ENCODE results near the gene FGF12.

The FGF12 gene

GRCh38 chr3:192687488-192688152 lies 39.7 kb downstream of the FGF12 start:
- TF ChIP-seq CTCF (IDR thresholded peaks at IDR 0.05; ENCODE audit: extremely low read depth, insufficient read depth, missing control alignments) = no peak
- in situ Hi-C loops (cut with MboI; ENCODE audit: low pct_unique_long_range_greater_than_20kb, low sequenced_read_pairs, unreplicated experiment) = no loop called here
- DNase-seq (ENCODE audit: low spot score) = no peak

GRCh38 chr3:192685801-192686200 lies 41.5 kb downstream of the FGF12 start:
- TF ChIP-seq CTCF (IDR thresholded peaks at IDR 0.05; ENCODE audit: extremely low read depth, insufficient read depth, missing control alignments) = no peak
- DNase-seq (ENCODE audit: low spot score) = no peak
- in situ Hi-C loops (cut with MboI; ENCODE audit: low pct_unique_long_range_greater_than_20kb, low sequenced_read_pairs, unreplicated experiment) = no loop called here

GRCh38 chr3:192684151-192684550 lies 43.2 kb downstream of the FGF12 start:
- TF ChIP-seq CTCF (IDR thresholded peaks at IDR 0.05; ENCODE audit: extremely low read depth, insufficient read depth, missing control alignments) = no peak
- DNase-seq (ENCODE audit: low spot score) = no peak
- in situ Hi-C loops (cut with MboI; ENCODE audit: low pct_unique_long_range_greater_than_20kb, low sequenced_read_pairs, unreplicated experiment) = no loop called here

- no peak for DNase-seq (ENCODE audit: low spot score)
- TF ChIP-seq CTCF (IDR thresholded peaks at IDR 0.05; ENCODE audit: extremely low read depth, insufficient read depth, missing control alignments) = no peak
- in situ Hi-C loops (cut with MboI; ENCODE audit: low pct_unique_long_range_greater_than_20kb, low sequenced_read_pairs, unreplicated experiment) = no loop called here
Measured at GRCh38 chr3:192675958-192676649, 51.2 kb downstream of the FGF12 start.

- in situ Hi-C loops (cut with MboI; ENCODE audit: low pct_unique_long_range_greater_than_20kb, low sequenced_read_pairs, unreplicated experiment) = no loop called here
- DNase-seq (ENCODE audit: low spot score) = no peak
- TF ChIP-seq CTCF (IDR thresholded peaks at IDR 0.05; ENCODE audit: extremely low read depth, insufficient read depth, missing control alignments) = no peak
Measured at GRCh38 chr3:192655628-192656027, 71.7 kb downstream of the FGF12 start.

- no peak for TF ChIP-seq CTCF (IDR thresholded peaks at IDR 0.05; ENCODE audit: extremely low read depth, insufficient read depth, missing control alignments)
- in situ Hi-C loops (cut with MboI; ENCODE audit: low pct_unique_long_range_greater_than_20kb, low sequenced_read_pairs, unreplicated experiment) = no loop called here
- no peak for DNase-seq (ENCODE audit: low spot score)
Measured at GRCh38 chr3:192655040-192655439, 72.3 kb downstream of the FGF12 start.

Measured in GM13977 (cell line).